Measurements from ENCODE around the gene TRIM3.

TRIM3 gene

GRCh38 chr11:6459099-6459450, 14.7 kb downstream of the TRIM3 start:
- Histone ChIP-seq H3K9me3 (ENCODE audit: control insufficient read depth in 5 of 5, low read length in 5 of 5) (no peaks in the 10 kb centered on the region), H3K9ac (ENCODE audit: low read length in 5 of 5) (no peak overlapping the region), H3K36me3 (ENCODE audit: control insufficient read depth in 5 of 5, insufficient read depth in 5 of 5, low read length in 5 of 5) (peaks cover 9 to 81% (median 77%) of the 10 kb centered on the region in 5 donors), H3K4me1 (ENCODE audit: control insufficient read depth in 5 of 5, insufficient read depth in 5 of 5, low read length in 5 of 5) (no peaks in the 10 kb centered on the region), H3K27me3 (ENCODE audit: control insufficient read depth in 5 of 5, insufficient read depth in 4 of 5, low read length in 5 of 5) (no peaks in the 10 kb centered on the region), H3K27ac (ENCODE audit: low read depth, low read length) (no peak overlapping the region), H3K4me3 (ENCODE audit: low read depth in 1 of 5, low read length in 5 of 5) (no peak overlapping the region)

- no peak overlapping the region for H3K27ac ChIP-seq (ENCODE audit: low read depth, low read length)
- H3K36me3 ChIP-seq (ENCODE audit: control insufficient read depth in 5 of 5, insufficient read depth in 5 of 5, low read length in 5 of 5) = peaks cover 9 to 79% (median 76%) of the 10 kb centered on the region in 5 donors
- H3K27me3 ChIP-seq (ENCODE audit: control insufficient read depth in 5 of 5, insufficient read depth in 4 of 5, low read length in 5 of 5) = no peaks in the 10 kb centered on the region
- no peaks in the 10 kb centered on the region for H3K4me1 ChIP-seq (ENCODE audit: control insufficient read depth in 5 of 5, insufficient read depth in 5 of 5, low read length in 5 of 5)
- no peaks in the 10 kb centered on the region for H3K9me3 ChIP-seq (ENCODE audit: control insufficient read depth in 5 of 5, low read length in 5 of 5)
- H3K4me3 ChIP-seq (ENCODE audit: low read depth in 1 of 5, low read length in 5 of 5) = no peak overlapping the region
- no peak overlapping the region for H3K9ac ChIP-seq (ENCODE audit: low read length in 5 of 5)
Measured at GRCh38 chr11:6458352-6459098, 15.2 kb downstream of the TRIM3 start.

GRCh38 chr11:6457581-6458320, 16.0 kb downstream of the TRIM3 start:
- no peak overlapping the region for H3K27ac ChIP-seq (ENCODE audit: low read depth, low read length)
- no peaks in the 10 kb centered on the region for H3K9me3 ChIP-seq (ENCODE audit: control insufficient read depth in 5 of 5, low read length in 5 of 5)
- no peaks in the 10 kb centered on the region for H3K4me1 ChIP-seq (ENCODE audit: control insufficient read depth in 5 of 5, insufficient read depth in 5 of 5, low read length in 5 of 5)
- no peaks in the 10 kb centered on the region for H3K27me3 ChIP-seq (ENCODE audit: control insufficient read depth in 5 of 5, insufficient read depth in 4 of 5, low read length in 5 of 5)
- no peak overlapping the region for H3K4me3 ChIP-seq (ENCODE audit: low read depth in 1 of 5, low read length in 5 of 5)
- H3K9ac ChIP-seq (ENCODE audit: low read length in 5 of 5) = no peak overlapping the region
- peaks cover 12 to 83% (median 79%) of the 10 kb centered on the region in 5 donors for H3K36me3 ChIP-seq (ENCODE audit: control insufficient read depth in 5 of 5, insufficient read depth in 5 of 5, low read length in 5 of 5)

GRCh38 chr11:6456361-6457073, 17.2 kb downstream of the TRIM3 start:
- no peaks in the 10 kb centered on the region for H3K4me1 ChIP-seq (ENCODE audit: control insufficient read depth in 5 of 5, insufficient read depth in 5 of 5, low read length in 5 of 5)
- H3K36me3 ChIP-seq (ENCODE audit: control insufficient read depth in 5 of 5, insufficient read depth in 5 of 5, low read length in 5 of 5) = peaks cover 12 to 93% (median 86%) of the 10 kb centered on the region in 5 donors
- H3K9ac ChIP-seq (ENCODE audit: low read length in 5 of 5) = no peak overlapping the region
- no peaks in the 10 kb centered on the region for H3K27me3 ChIP-seq (ENCODE audit: control insufficient read depth in 5 of 5, insufficient read depth in 4 of 5, low read length in 5 of 5)
- no peak overlapping the region for H3K27ac ChIP-seq (ENCODE audit: low read depth, low read length)
- no peaks in the 10 kb centered on the region for H3K9me3 ChIP-seq (ENCODE audit: control insufficient read depth in 5 of 5, low read length in 5 of 5)
- H3K4me3 ChIP-seq (ENCODE audit: low read depth in 1 of 5, low read length in 5 of 5) = no peak overlapping the region

GRCh38 chr11:6455070-6455469, 18.7 kb downstream of the TRIM3 start:
- Histone ChIP-seq H3K4me1 (ENCODE audit: control insufficient read depth in 5 of 5, insufficient read depth in 5 of 5, low read length in 5 of 5) (no peaks in the 10 kb centered on the region), H3K9ac (ENCODE audit: low read length in 5 of 5) (no peak overlapping the region), H3K27ac (ENCODE audit: low read depth, low read length) (no peak overlapping the region), H3K9me3 (ENCODE audit: control insufficient read depth in 5 of 5, low read length in 5 of 5) (no peaks in the 10 kb centered on the region), H3K27me3 (ENCODE audit: control insufficient read depth in 5 of 5, insufficient read depth in 4 of 5, low read length in 5 of 5) (no peaks in the 10 kb centered on the region), H3K36me3 (ENCODE audit: control insufficient read depth in 5 of 5, insufficient read depth in 5 of 5, low read length in 5 of 5) (peaks cover 14 to 99% (median 92%) of the 10 kb centered on the region in 5 donors), H3K4me3 (ENCODE audit: low read depth in 1 of 5, low read length in 5 of 5) (no peak overlapping the region)

GRCh38 chr11:6453152-6453551, 20.6 kb downstream of the TRIM3 start:
- Histone ChIP-seq H3K36me3 (ENCODE audit: control insufficient read depth in 5 of 5, insufficient read depth in 5 of 5, low read length in 5 of 5) (peaks cover 10 to 98% (median 93%) of the 10 kb centered on the region in 5 donors), H3K27me3 (ENCODE audit: control insufficient read depth in 5 of 5, insufficient read depth in 4 of 5, low read length in 5 of 5) (no peaks in the 10 kb centered on the region), H3K9me3 (ENCODE audit: control insufficient read depth in 5 of 5, low read length in 5 of 5) (no peaks in the 10 kb centered on the region), H3K4me1 (ENCODE audit: control insufficient read depth in 5 of 5, insufficient read depth in 5 of 5, low read length in 5 of 5) (no peaks in the 10 kb centered on the region), H3K9ac (ENCODE audit: low read length in 5 of 5) (no peak overlapping the region), H3K27ac (ENCODE audit: low read depth, low read length) (no peak overlapping the region), H3K4me3 (ENCODE audit: low read depth in 1 of 5, low read length in 5 of 5) (no peak overlapping the region)

- Histone ChIP-seq H3K4me1 (ENCODE audit: control insufficient read depth in 5 of 5, insufficient read depth in 5 of 5, low read length in 5 of 5) (no peaks in the 10 kb centered on the region), H3K9me3 (ENCODE audit: control insufficient read depth in 5 of 5, low read length in 5 of 5) (no peaks in the 10 kb centered on the region), H3K4me3 (ENCODE audit: low read depth in 1 of 5, low read length in 5 of 5) (no peak overlapping the region), H3K9ac (ENCODE audit: low read length in 5 of 5) (no peak overlapping the region), H3K27ac (ENCODE audit: low read depth, low read length) (no peak overlapping the region), H3K27me3 (ENCODE audit: control insufficient read depth in 5 of 5, insufficient read depth in 4 of 5, low read length in 5 of 5) (no peaks in the 10 kb centered on the region), H3K36me3 (ENCODE audit: control insufficient read depth in 5 of 5, insufficient read depth in 5 of 5, low read length in 5 of 5) (peaks cover 10 to 96% (median 91%) of the 10 kb centered on the region in 5 donors)
Measured at GRCh38 chr11:6452219-6452618, 21.5 kb downstream of the TRIM3 start.

GRCh38 chr11:6448574-6448973, 25.2 kb downstream of the TRIM3 start:
- H3K36me3 ChIP-seq (ENCODE audit: control insufficient read depth in 5 of 5, insufficient read depth in 5 of 5, low read length in 5 of 5) = peaks cover 10 to 60% (median 56%) of the 10 kb centered on the region in 5 donors

GRCh38 chr11:6443269-6444003, 30.3 kb downstream of the TRIM3 start:
- Histone ChIP-seq H3K27me3 (ENCODE audit: control insufficient read depth in 5 of 5, insufficient read depth in 4 of 5, low read length in 5 of 5) (no peaks in the 10 kb centered on the region), H3K9me3 (ENCODE audit: control insufficient read depth in 5 of 5, low read length in 5 of 5) (no peaks in the 10 kb centered on the region), H3K9ac (ENCODE audit: low read length in 5 of 5) (no peak overlapping the region), H3K36me3 (ENCODE audit: control insufficient read depth in 5 of 5, insufficient read depth in 5 of 5, low read length in 5 of 5) (peaks cover 0 to 11% (median 9%) of the 10 kb centered on the region in 5 donors), H3K27ac (ENCODE audit: low read depth, low read length) (no peak overlapping the region), H3K4me3 (ENCODE audit: low read depth in 1 of 5, low read length in 5 of 5) (no peak overlapping the region), H3K4me1 (ENCODE audit: control insufficient read depth in 5 of 5, insufficient read depth in 5 of 5, low read length in 5 of 5) (peaks cover 0 to 3% (median 0%) of the 10 kb centered on the region in 5 donors)

More at GRCh38 chr11:6448574-6448973, 25.2 kb downstream of the TRIM3 start:
- no peaks in the 10 kb centered on the region for H3K4me1 ChIP-seq (ENCODE audit: control insufficient read depth in 5 of 5, insufficient read depth in 5 of 5, low read length in 5 of 5)
- H3K27me3 ChIP-seq (ENCODE audit: control insufficient read depth in 5 of 5, insufficient read depth in 4 of 5, low read length in 5 of 5) = no peaks in the 10 kb centered on the region
- no peak overlapping the region for H3K9ac ChIP-seq (ENCODE audit: low read length in 5 of 5)
- no peaks in the 10 kb centered on the region for H3K9me3 ChIP-seq (ENCODE audit: control insufficient read depth in 5 of 5, low read length in 5 of 5)
- no peak overlapping the region for H3K27ac ChIP-seq (ENCODE audit: low read depth, low read length)
- no peak overlapping the region for H3K4me3 ChIP-seq (ENCODE audit: low read depth in 1 of 5, low read length in 5 of 5)

Measured in subcutaneous abdominal adipose tissue (tissue), 5 donors.